Left hindlimb (tissue), 1 donor: Measurements from ENCODE around the gene LIMS3.
"Not testable (repeated sequence)": the region's sequence is repeated elsewhere in the genome, so short reads cannot be mapped to it uniquely, and the experiment has no call there.

Experiments used
- DNase-seq: peaks from one replicate; pipeline ENCODE4 v3.0.0-alpha.2; 2018

LIMS3 gene, protein sequence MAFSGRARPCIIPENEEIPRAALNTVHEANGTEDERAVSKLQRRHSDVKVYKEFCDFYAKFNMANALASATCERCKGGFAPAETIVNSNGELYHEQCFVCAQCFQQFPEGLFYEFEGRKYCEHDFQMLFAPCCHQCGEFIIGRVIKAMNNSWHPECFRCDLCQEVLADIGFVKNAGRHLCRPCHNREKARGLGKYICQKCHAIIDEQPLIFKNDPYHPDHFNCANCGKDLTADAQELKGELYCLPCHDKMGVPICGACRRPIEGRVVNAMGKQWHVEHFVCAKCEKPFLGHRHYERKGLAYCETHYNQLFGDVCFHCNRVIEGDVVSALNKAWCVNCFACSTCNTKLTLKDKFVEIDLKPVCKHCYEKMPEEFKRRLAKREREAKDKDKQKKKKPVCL

DNA sequence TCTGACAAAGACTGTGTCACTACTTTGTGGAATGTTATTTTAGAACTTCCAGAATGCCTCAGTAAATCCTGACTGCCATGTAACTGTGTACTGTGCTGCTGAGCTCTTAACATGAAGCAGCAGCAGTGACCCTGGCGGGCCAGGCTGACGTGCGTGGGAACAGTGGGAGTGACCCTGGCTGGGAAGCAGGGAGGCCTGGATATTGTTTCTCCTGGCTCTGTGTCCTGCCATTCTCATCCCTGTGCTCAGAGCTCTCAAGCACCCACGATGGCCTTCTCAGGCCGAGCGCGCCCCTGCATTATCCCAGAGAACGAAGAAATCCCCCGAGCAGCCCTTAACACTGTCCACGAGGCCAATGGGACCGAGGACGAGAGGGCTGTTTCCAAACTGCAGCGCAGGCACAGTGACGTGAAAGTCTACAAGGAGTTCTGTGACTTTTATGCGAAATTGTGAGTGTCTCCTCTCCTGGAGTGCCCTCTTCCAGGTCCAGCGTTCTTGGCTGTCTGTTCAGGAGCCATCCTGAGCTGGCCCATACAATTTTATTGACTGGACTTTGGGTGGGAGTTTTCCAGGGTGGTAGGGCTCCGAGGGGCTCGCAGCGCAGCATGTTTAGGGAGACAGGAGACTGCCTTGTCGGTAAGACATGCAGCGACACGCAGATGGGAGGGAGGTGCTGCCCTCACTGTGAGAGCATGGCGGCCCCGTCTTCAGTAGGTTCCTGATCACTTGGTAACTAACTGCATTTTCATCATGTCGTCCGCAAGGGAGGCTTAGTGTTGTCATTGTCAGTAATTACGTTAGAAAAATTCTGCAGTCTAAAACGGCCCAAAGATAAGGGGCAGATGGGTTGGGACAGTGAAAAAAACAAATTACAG, at the start of gene LIMS3:
LIMS3 (plus strand) TSS at position 227 of the 875 bp plus-strand sequence; CDS start at position 268, 41 bp downstream.
- not testable (repeated sequence) for DNase-seq

DNA sequence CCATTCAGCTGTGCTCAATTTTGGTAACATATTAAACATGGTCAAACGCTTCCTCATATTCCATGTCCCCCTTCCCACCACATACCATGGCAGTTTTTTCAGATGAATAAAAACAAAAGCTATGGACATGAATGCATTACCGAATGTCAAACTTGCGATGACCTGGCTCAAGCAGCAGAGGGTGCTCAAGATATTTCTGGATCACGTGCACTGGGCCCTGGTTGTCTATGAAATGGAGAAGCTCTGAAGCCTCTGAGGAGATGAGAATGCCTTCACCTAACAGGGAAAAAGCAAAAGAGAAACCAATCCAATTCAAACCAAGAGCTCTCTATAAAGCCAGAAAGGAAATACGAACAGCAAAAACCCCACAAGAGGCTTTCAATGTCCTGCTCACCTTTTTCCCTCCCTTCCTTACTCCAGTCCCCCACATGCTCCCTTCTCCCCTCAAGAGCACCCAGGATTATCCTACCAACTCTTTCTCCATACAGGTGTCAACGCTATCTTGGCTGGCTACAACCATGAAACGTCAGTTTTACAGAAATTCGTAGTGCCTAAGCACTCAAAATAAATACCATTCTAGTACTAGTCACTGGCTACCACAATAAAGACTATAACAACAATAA, 27.2 kb upstream of the LIMS3 start:
- DNase-seq: not testable (repeated sequence)

DNA sequence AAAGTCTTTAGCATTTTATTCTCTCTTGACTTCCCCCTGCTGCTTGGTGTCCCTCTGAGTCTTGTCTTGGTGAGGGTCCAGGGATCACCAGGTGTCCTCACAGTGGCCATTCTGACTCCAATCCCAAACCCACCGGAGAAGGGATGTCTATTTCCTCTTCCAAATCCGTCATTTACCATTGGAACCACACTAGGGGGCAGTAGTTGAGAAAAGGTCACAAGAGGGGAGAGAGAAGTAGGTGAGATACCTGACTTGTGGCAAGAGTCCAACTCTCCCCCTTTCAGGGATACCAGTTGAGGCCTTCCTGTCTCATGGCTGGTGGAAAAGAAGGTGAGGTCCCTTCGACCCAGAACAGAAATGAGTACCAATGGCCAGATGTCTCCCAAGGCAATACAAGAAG, 21.9 kb upstream of the LIMS3 start:
- not testable (repeated sequence) for DNase-seq

DNA sequence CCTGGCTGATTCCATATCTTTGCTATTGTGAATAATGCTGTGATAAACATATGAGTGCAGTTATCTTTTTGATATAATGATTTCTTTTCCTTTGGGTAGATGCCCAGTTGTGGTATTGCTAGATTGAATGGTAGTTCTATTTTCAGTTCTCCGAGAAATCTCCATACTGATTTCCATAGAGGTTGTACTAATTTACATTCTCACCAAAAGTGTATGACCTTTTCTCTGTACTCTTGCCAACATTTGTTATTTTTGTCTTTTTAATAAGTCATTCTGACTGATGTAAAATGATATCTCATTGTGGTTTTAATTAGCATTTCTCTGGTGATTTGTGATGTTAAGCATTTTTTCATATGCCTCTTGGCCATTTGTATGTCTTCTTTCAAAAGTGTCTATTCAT, 16.4 kb upstream of the LIMS3 start:
- not testable (repeated sequence) for DNase-seq

DNA sequence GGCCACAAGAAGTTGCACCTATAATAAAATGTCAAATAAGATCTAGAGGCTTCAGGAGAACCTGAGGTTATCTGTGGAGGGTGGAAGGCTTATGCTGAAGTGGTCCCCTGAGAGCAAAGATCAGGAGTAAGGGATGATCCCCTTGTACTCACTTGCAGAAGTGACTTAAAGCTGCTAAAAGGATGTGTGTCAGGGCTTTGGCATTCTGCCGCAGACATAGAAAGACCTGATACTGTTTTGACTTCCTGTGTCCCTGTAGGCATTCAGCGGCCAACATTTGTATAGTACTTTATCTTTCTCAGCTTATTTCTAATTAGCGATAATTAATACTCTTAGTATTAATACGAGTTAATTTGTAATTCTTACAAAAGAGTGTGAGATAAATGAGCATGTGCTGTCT, 10.1 kb upstream of the LIMS3 start:
- DNase-seq: not testable (repeated sequence)

DNA sequence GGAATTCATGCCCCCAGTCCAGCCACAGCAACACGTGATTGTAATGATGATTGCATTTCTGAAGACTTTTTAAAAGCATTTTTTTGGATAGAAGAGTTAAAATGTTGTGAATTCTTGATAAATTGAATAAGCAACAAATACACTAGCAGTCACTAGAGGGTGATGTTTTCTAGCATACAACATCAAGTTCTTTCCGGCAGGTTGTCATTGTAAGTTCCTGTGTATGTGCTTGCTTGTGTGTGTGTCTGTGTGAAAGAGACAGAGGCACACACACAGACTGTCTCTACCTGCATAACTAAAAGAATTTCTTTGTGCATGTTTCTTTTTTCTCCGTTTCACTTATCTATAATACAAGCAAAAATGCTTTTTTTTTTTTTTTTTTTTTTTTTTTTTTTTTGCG, 8.6 kb upstream of the LIMS3 start:
- DNase-seq: not testable (repeated sequence)

DNA sequence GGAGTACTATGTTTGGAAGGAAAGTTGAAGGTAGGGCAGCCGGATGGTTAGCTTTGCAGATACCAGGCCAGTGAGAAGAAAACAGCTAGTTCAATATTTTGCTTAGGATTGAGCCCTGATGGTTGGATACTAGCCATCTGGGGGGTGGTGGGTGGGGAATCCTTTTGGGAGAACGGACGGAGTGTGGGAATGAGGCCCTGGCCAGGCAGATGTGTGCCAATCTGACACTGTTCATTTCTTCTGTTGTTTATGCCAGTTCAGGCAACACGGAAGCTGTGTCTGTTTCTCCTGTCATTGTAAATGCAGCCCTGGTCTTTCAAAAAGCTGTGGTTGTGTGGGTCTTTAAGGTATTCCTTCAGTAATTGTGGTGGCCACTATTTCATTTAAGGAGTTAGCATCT, 7.5 kb upstream of the LIMS3 start:
- not testable (repeated sequence) for DNase-seq

DNA sequence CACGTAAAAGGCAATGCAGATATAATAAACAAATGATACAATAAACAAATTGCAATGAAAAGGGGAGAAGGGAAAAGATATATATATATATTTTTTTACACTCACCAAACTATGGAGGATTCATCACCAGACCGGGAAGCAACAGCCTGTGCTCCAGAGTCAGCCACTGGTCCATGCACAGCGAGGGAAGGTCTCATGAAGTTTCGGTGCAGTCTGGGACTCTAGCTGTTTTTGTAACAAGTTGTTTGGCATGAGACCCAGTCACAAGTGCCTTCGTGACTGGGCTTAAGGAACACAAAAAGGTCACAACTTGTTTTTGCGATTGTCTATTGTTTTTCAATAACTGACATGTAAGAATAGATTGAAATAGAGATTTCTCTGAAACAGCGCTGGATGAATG, 4.8 kb upstream of the LIMS3 start:
- not testable (repeated sequence) for DNase-seq

DNA sequence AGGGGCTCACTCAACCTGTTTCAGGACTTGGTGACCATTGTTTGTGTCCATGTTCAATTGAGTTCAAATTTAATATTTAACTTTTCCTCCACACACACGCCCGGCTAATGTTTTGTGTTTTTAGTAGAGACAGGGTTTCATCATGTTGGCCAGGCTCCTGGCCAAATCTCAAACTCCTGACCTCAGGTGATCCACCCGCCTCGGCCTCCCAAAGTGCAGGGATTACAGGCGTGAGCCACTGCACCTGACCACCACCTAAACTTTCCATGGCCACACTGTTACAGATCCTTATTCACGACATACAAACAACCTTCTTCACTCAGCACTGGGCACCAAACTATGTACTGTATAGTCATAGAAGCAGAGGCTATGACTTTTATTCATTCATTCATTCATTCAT, 4.3 kb upstream of the LIMS3 start:
- DNase-seq: not testable (repeated sequence)

DNA sequence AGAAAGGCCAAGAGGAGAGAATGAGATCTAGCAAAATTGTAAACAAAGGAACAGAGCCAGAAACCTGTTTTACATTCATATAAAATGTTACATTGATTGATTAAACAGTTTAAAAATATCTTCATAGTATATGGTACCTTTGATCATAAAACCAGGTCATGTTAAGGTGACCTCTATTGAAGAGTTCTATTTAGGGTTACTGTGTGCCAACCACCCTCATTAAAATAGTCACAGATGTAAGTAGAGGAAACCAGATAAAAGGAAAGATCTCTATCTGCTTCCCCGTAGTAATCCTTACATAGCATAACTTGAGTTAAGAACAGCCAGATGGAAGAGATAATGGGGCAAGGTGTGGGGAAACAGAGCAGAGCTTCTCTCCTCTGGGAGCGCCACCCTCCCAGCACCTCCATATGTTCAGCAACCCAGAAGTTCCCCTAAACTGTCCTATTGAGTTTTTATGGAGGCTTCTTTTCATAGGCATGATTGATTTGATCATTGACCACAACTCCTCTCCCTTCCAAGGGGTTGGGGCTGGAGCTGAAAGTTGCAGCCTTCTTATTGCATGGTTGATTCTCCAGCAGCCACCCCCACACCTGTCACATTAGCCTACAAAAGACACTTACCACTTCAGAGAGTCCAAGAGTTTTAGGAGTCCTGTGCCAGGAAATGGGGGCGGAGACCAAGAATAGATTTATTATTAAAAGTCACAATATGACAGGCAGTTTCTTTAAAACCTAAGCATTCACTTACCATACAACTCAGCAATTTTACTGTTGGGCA, 3.2 kb upstream of the LIMS3 start:
- not testable (repeated sequence) for DNase-seq

DNA sequence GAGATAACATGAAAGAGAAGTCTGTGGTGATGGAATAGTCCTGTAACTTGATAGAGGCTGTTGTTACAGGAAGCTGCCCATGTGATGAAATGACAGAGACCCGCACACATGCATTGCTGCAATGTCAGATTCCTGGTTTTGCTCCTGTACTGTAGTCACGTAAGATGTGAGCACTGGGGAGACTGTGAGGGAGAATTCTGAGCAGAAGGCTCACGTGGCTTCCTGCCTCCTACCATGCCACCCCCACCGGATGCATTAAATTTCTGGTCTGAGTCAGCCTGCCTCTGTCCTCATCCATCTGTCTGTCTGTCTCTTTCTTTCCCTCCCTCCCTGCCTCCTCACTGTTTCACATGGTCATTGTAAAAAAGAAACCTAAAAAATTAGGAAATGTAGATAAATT, 2.3 kb upstream of the LIMS3 start:
- DNase-seq: not testable (repeated sequence)

DNA sequence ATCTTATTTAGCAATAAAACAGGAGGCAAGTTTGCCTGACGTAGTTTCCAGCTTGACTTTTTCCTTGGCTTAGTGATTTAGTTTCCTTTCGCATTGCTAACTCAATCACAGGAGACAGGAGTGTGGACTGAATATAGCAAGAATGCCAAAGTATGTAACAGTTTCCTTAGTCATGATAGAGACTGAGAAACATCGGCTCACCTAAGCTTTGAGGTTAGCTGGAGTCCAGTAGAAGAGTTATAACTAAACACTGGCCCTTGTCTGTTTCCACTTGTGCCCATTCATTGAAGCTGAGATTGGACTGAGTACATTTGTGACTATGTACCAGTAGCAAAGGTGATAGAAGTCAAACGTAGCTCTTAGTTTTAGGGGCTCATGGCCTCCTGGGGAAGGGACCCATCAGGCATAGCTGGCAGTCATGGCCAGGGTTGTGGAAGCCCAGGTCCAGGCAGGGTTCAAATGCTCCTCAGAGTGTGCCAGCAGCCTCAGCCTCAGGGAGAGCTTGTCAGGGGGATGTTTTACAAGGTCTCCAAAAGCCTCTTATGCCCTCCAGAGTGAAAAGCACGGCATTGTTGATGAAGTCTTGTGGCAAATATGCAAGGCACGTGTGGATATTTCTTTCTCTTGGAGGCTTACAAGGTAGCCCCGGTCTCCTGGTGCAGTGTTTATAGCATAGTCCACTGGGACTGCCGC, 573 bp upstream of the LIMS3 start:
- not testable (repeated sequence) for DNase-seq

DNA sequence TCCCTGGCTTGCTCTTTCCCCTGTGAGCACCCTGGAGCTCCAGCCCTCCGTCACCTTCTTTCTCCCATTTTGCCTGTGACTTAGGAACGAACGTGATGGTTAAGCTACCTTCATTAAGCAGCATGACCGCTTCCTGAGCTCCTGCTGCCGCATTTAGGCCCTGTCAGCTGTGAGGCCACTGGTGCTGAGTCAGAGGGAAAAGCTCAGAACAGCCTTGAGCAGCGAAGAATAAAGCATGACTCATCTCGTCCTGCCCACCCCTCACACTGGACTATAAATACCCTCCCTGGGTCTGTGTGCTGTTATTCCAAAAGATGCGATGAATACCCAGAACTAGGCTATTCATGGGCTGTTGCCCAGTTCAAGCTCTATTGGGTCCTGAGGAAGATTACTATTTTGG, 7.3 kb downstream of the LIMS3 start:
- not testable (repeated sequence) for DNase-seq

DNA sequence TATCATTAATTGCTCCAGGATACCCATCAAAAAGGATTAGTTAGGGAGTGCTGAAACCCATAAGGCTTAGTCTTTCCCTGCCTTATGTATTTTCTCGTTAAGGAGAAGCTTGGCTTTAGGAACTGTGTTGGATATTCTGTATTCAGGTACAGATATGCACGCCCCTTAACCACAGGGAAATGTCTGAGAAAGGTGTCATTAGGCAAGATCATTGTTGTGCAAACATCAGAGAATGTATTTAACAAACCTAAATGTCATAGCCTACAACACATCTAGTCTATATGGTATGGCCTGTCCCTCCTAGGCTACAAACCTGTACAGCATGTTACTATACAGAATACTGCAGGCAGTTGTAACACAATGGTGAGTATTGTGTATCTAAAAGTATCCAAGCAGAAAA, 10.1 kb downstream of the LIMS3 start:
- not testable (repeated sequence) for DNase-seq

DNA sequence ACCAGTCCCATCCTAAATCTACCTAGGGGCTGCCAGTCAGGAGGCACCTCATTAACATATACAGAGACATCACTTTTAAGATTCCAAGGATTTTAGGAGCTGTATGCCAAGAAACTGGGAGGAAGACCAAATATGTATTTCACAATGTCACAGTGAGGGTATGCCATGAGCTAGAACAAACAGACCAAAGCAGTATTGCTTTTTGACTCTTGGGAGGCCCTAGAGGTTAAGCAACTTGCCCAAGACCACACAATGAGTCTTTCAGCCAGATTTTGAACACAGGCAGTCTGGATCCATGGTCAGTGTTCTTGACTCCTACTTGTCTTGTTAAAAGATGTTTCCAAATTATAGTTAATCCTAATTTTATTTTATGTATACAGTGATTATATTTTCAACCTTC, 12.3 kb downstream of the LIMS3 start:
- not testable (repeated sequence) for DNase-seq

DNA sequence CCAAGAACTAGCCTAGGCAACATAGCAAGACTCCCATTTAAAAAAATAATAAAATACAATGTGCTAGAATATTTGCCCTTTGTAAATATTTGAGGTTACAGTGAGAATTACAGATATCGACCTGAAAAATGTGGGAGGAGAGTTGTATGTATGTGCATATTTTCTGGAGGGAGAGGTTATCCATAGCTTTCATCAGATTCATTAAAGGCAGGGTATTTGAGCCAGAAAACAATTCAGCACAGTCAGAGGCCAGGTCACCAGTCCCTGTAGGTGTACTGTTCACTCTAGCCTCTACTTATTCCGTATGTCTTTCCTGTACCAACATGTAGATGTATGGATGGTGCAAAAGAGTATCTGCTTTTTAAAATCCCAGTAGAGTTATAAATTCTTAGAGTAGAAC, 15.4 kb downstream of the LIMS3 start:
- not testable (repeated sequence) for DNase-seq

DNA sequence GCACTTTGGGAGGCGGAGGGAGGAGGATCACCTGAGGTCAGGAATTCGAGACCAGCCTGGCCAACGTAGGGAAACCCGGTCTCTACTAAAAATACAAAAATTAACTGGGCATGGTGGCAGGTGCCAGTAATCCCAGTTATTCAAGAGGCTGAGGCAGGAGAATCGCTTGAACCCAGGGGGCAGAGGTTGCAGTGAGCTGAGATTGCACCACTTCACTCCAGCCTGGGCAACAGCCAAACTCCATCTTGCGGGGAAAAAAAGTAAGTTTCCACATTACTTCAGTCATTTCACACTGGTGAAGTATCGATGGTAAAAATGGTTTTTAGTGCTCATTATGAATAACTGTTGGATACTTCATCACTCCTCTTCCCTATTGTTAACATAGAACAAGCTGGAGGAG, 16.1 kb downstream of the LIMS3 start:
- not testable (repeated sequence) for DNase-seq

DNA sequence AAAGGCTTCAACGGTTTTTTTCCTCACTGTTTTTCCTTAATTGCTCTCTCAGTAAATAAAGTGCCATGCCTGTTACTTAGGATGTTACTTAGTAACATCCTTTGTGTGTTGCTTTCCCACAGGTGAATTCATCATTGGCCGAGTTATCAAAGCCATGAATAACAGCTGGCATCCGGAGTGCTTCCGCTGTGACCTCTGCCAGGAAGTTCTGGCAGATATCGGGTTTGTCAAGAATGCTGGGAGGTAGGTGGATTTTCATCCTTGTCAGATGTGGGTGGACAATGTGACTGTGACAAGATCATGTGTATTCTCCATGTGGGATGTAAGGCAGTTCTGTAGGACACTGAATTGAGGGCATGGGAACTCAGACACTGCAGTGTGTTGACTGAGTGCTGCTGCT, 17.3 kb downstream of the LIMS3 start:
- not testable (repeated sequence) for DNase-seq

DNA sequence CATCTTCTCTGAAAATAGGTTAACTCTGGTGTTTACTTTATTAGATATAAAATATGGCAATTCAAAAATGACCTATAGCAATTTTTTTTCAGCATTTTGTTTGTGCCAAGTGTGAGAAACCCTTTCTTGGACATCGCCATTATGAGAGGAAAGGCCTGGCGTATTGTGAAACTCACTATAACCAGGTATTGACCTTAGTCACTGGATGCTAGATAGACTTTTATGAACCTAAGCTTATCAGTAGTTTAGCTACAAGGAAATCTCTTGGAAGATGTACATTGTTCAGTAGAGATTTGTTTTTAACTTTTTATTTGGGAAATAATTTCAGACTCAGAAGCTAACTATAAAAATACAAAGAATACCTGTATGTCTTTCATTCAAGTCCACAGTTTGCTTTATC, 21.7 kb downstream of the LIMS3 start:
- not testable (repeated sequence) for DNase-seq

DNA sequence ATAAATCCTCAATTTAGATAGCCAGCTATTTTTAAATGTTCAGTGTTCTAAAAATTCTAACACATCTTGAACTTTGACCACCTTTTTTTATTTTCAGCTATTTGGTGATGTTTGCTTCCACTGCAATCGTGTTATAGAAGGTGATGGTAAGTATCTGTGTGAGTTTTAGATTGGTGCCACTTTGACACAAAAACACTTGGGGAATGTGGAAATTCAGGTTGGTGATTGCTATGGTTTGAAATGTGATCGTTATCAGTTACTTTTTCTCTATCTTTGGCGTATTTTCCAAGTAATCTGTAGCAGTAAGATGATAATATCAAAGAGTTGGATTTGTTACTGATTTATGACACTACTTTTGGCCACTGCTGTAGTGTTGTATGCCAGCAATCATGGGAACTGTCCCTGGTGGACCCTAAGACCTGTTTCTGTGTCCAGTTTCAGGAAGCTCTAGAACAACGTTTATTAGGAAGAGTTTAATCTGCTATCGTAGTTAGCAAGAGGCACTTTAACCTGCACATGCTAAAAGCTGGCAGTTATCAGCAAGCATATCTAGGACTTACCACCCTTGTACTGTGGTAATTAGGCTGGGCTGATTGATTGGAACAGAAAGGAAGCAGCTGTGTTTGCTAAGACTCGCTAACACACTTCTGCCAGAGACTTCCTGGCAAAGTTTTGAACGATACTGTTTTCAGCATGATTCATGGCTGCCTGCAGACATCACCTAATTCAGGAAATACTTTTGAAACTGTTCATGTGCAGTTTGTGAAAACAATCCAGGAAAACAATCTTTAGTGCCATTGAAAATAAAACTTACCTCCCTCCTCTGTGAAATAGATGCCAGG, 23.3 kb downstream of the LIMS3 start:
- DNase-seq: not testable (repeated sequence)

DNA sequence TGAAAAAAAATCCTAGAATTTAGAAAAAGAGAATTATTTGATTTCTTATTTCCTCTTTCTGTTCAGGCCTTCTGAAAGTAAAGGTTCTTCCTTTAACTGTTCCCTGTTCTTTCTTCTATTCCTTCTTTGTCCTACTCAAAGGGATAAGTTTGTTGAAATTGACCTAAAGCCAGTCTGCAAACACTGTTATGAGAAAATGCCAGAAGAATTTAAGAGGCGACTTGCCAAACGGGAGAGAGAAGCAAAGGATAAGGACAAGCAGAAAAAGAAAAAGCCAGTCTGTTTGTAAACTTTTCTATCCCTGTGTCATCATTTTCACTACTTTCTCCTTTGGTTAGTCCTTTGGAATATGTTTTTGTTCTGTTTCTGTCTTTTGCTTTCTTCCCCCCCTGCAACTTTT, 26.0 kb downstream of the LIMS3 start:
- not testable (repeated sequence) for DNase-seq
